ENCODE data around the gene ATP6V1B1. TPM values are rescaled to one million over a fixed set of nuclear protein-coding genes. Genes with fewer than 3 reads are reported as not detected.
A peak's percentile ranks its signal among the peaks of the same experiment; 100 is the strongest.

The ATP6V1B1 gene
- total RNA-seq, 4 donors from 2014 or later = 22.7 to 66.9 (median 39.5) TPM

- Histone ChIP-seq H3K36me3 (no peaks in the 10 kb centered on the region), H3K27ac (no peak overlapping the region), H3K9me3 (no peaks in the 10 kb centered on the region), H3K4me3 (no peak overlapping the region), H3K4me1 (no peaks in the 10 kb centered on the region), H3K27me3 (peaks cover 15% of the 10 kb centered on the region)
- TF ChIP-seq EP300 (IDR thresholded peaks at IDR 0.05) = no peak
- TF ChIP-seq POLR2AphosphoS5 (IDR thresholded peaks at IDR 0.05) = no peak
- no peak for TF ChIP-seq CTCF (IDR thresholded peaks at IDR 0.05)
- no peak for TF ChIP-seq POLR2A (IDR thresholded peaks at IDR 0.05)
- 61% methylated on average over 6 of the region's 6 CpGs for WGBS
- peak; percentile 26 to 64 for DNase-seq (ENCODE audit: low spot score in 2 of 2)
Measured at GRCh38 chr2:70942396-70943204, 6.9 kb downstream of the ATP6V1B1 start.

- H3K4me1 ChIP-seq = peaks cover 4% of the 10 kb centered on the region
- WGBS = 81% methylated on average over 9 of the region's 11 CpGs
- no peaks in the 10 kb centered on the region for H3K36me3 ChIP-seq
- peak; percentile 48 to 69 for DNase-seq (ENCODE audit: low spot score in 2 of 2)
- no peaks in the 10 kb centered on the region for H3K9me3 ChIP-seq
- no peak overlapping the region for H3K27ac ChIP-seq
- no peak overlapping the region for H3K4me3 ChIP-seq
- TF ChIP-seq EP300 (IDR thresholded peaks at IDR 0.05) (no peak), POLR2AphosphoS5 (IDR thresholded peaks at IDR 0.05) (no peak), POLR2A (IDR thresholded peaks at IDR 0.05) (no peak), CTCF (IDR thresholded peaks at IDR 0.05) (no peak)
- peaks cover 16% of the 10 kb centered on the region for H3K27me3 ChIP-seq
Measured at GRCh38 chr2:70943205-70943871, 7.6 kb downstream of the ATP6V1B1 start.

GRCh38 chr2:70944111-70944690, 8.5 kb downstream of the ATP6V1B1 start:
- no peaks in the 10 kb centered on the region for H3K36me3 ChIP-seq
- H3K27ac ChIP-seq = no peak overlapping the region
- peaks cover 9% of the 10 kb centered on the region for H3K27me3 ChIP-seq
- 78% methylated on average over 4 of the region's 4 CpGs for WGBS
- no peak overlapping the region for H3K4me3 ChIP-seq
- H3K9me3 ChIP-seq = no peaks in the 10 kb centered on the region
- TF ChIP-seq POLR2A (IDR thresholded peaks at IDR 0.05) (no peak), CTCF (IDR thresholded peaks at IDR 0.05) (no peak), POLR2AphosphoS5 (IDR thresholded peaks at IDR 0.05) (no peak), EP300 (IDR thresholded peaks at IDR 0.05) (no peak)
- peaks cover 7% of the 10 kb centered on the region for H3K4me1 ChIP-seq
- peak; percentile 35 to 69 for DNase-seq (ENCODE audit: low spot score in 2 of 2)

GRCh38 chr2:70946832-70947442, 11.2 kb downstream of the ATP6V1B1 start:
- peak; percentile 53 to 76 for TF ChIP-seq CTCF (IDR thresholded peaks at IDR 0.05)
- TF ChIP-seq POLR2AphosphoS5 (IDR thresholded peaks at IDR 0.05) = no peak
- Histone ChIP-seq H3K9me3 (no peaks in the 10 kb centered on the region), H3K4me1 (peaks cover 7% of the 10 kb centered on the region), H3K36me3 (no peaks in the 10 kb centered on the region), H3K4me3 (no peak overlapping the region), H3K27ac (no peak overlapping the region), H3K27me3 (peaks cover 9% of the 10 kb centered on the region)
- peak; percentile 47 to 50 for DNase-seq (ENCODE audit: low spot score in 2 of 2)
- WGBS = 24% methylated on average over 8 of the region's 8 CpGs

Data from suprapubic skin (tissue), 4 donors.